IMR-90 (cell line): ENCODE data around the gene DIAPH2. TPM values are rescaled to one million over a fixed set of nuclear protein-coding genes. Genes with fewer than 3 reads are reported as not detected.
A peak's percentile ranks its signal among the peaks of the same experiment; 100 is the strongest.

Source experiments
- ATAC-seq: fragments of 200-7000 bp; cut with Tn5 transposase; 2 replicates; pipeline ENCODE4 v1.9.1; 2020; ENCODE audit warnings: low read depth, mild to moderate bottlenecking, moderate library complexity
- BruUV-seq: library from RNA; stranded (reverse); fragments of 400-500 nt; replicated peaks from 2 replicates; lab custom pipeline; 2021; lab: Mats Ljungman, UMichigan
- CTCF ChIA-PET: fragments of 300-600 bp; formaldehyde crosslinking; extraction: SDS; loops from one replicate; lab custom pipeline; 2021; ENCODE audit warnings: antibody characterized with exemption; lab: Yijun Ruan, JAX
- POLR2A ChIA-PET: fragments of 300-600 bp; sonication (Branson Sonifier 250); formaldehyde crosslinking; loops from one replicate; lab custom pipeline; 2022; ENCODE audit warnings: antibody characterized with exemption; ENCODE audit not compliant: unreplicated experiment; lab: Charles Lee
- DNase-seq: peaks from one replicate; pipeline ENCODE4 v3.0.0; 2013
- H2AFZ ChIP-seq: replicated peaks from 2 replicates; pipeline ENCODE3; 2013; ENCODE audit warnings: low read length, mild to moderate bottlenecking; ENCODE audit not compliant: poor library complexity
- H2AK5ac ChIP-seq: 2 replicates; pipeline ENCODE4 v1.6.1; 2013; ENCODE audit warnings: low read depth, low read length, inconsistent platforms
- H2AK9ac ChIP-seq: replicated peaks from 2 replicates; pipeline ENCODE3; 2013; ENCODE audit warnings: mild to moderate bottlenecking, low read depth, low read length, moderate library complexity; ENCODE audit not compliant: poor library complexity
- H2BK120ac ChIP-seq: 2 replicates; pipeline ENCODE4 v1.6.1; 2013; ENCODE audit warnings: low read depth, low read length, inconsistent platforms
- H2BK15ac ChIP-seq: 3 replicates; pipeline ENCODE4 v1.6.1; 2013; ENCODE audit warnings: low read depth, low read length, inconsistent platforms
- H2BK20ac ChIP-seq: 2 replicates; pipeline ENCODE4 v1.6.1; 2013; ENCODE audit warnings: low read depth, mild to moderate bottlenecking, inconsistent platforms, low read length, moderate library complexity
- H2BK5ac ChIP-seq: 2 replicates; pipeline ENCODE4 v1.6.1; 2013; ENCODE audit warnings: mild to moderate bottlenecking, low read depth, low read length, inconsistent platforms; ENCODE audit not compliant: poor library complexity, severe bottlenecking
- H3K14ac ChIP-seq: replicated peaks from 2 replicates; pipeline ENCODE4 v1.6.1; 2013; ENCODE audit warnings: low read depth, low read length, inconsistent platforms
- H3K18ac ChIP-seq: 2 replicates; pipeline ENCODE4 v1.6.1; 2013; ENCODE audit warnings: low read depth, low read length, control low read depth
- H3K23ac ChIP-seq: 2 replicates; pipeline ENCODE4 v1.6.1; 2013; ENCODE audit warnings: low read depth, low read length, inconsistent platforms
- H3K27ac ChIP-seq: 2 replicates; pipeline ENCODE4 v1.5.1; 2013; ENCODE audit warnings: mild to moderate bottlenecking, control low read depth, low read length; ENCODE audit not compliant: insufficient read depth
- H3K27me3 ChIP-seq: 2 replicates; pipeline ENCODE4 v1.6.1; 2013; ENCODE audit warnings: low read length; ENCODE audit not compliant: control insufficient read depth, insufficient read depth
- H3K36me3 ChIP-seq: 2 replicates; pipeline ENCODE4 v1.6.1; 2013; ENCODE audit warnings: low read length, mixed read lengths; ENCODE audit not compliant: control insufficient read depth, insufficient read depth
- H3K4ac ChIP-seq: 2 replicates; pipeline ENCODE4 v1.6.1; 2013; ENCODE audit warnings: low read depth, low read length, inconsistent platforms
- H3K4me1 ChIP-seq: 2 replicates; pipeline ENCODE4 v1.6.1; 2013; ENCODE audit warnings: low read length, mixed read lengths; ENCODE audit not compliant: control insufficient read depth, insufficient read depth
- H3K4me2 ChIP-seq: 2 replicates; pipeline ENCODE4 v1.6.1; 2013; ENCODE audit warnings: low read depth, mild to moderate bottlenecking, control low read depth, low read length, moderate library complexity
- H3K4me3 ChIP-seq: 2 replicates; pipeline ENCODE4 v1.5.1; 2013; ENCODE audit warnings: low read depth, mild to moderate bottlenecking, control low read depth, low read length, moderate library complexity; ENCODE audit not compliant: insufficient read depth
- H3K56ac ChIP-seq: 2 replicates; pipeline ENCODE4 v1.6.1; 2013; ENCODE audit warnings: low read length, inconsistent platforms; ENCODE audit not compliant: insufficient read depth; ENCODE audit errors: extremely low read depth
- H3K79me1 ChIP-seq, 2 experiments: 2 replicates each; pipeline ENCODE4 v1.6.1; 2013; ENCODE audit warnings: low read length in 2 of 2, inconsistent platforms in 1 of 2, low read depth in 1 of 2
- H3K9ac ChIP-seq: 2 replicates; pipeline ENCODE4 v1.6.1; 2013; ENCODE audit warnings: low read depth, low read length, control low read depth
- H3K9me1 ChIP-seq: 2 replicates; pipeline ENCODE4 v1.6.1; 2013; ENCODE audit warnings: low read length, inconsistent platforms; ENCODE audit not compliant: insufficient read depth
- H3K9me3 ChIP-seq: 2 replicates; pipeline ENCODE4 v1.6.1; 2013; ENCODE audit warnings: low read length; ENCODE audit not compliant: control insufficient read depth, insufficient read depth
- H4K20me1 ChIP-seq: 2 replicates; pipeline ENCODE4 v1.6.1; 2013; ENCODE audit warnings: low read length, inconsistent platforms; ENCODE audit not compliant: insufficient read depth
- H4K5ac ChIP-seq: 2 replicates; pipeline ENCODE4 v1.6.1; 2013; ENCODE audit warnings: mild to moderate bottlenecking, low read depth, low read length, control low read depth
- H4K8ac ChIP-seq, 2 experiments: 2 replicates each; pipeline ENCODE4 v1.6.1; 2013; ENCODE audit warnings: low read depth in 2 of 2, low read length in 2 of 2, control low read depth in 1 of 2, inconsistent platforms in 1 of 2
- H4K91ac ChIP-seq: 2 replicates; pipeline ENCODE4 v1.6.1; 2013; ENCODE audit warnings: low read depth, low read length, inconsistent platforms; ENCODE audit not compliant: insufficient read depth
- BHLHE40 ChIP-seq: fragments of 150-350 bp; IDR thresholded peaks from 2 replicates; pipeline ENCODE4 v1.6.1; 2016; ENCODE audit warnings: mild to moderate bottlenecking, low read depth, low read length
- CEBPB ChIP-seq: IDR thresholded peaks from 2 replicates; pipeline ENCODE4 v1.6.1; 2012; ENCODE audit warnings: low read depth, low read length, improper control_type of control experiment
- FOS ChIP-seq: fragments of 150-350 bp; IDR thresholded peaks from 2 replicates; pipeline ENCODE4 v1.6.1; 2016; ENCODE audit warnings: low read depth, low read length
- MAZ ChIP-seq: IDR thresholded peaks from 2 replicates; pipeline ENCODE4 v1.6.1; 2012; ENCODE audit warnings: low read depth, mild to moderate bottlenecking, low read length, improper control_type of control experiment, moderate library complexity, borderline replicate concordance
- MXI1 ChIP-seq: IDR thresholded peaks from 2 replicates; pipeline ENCODE4 v1.6.1; 2012; ENCODE audit warnings: low read depth, mild to moderate bottlenecking, low read length, moderate library complexity, borderline replicate concordance
- RAD21 ChIP-seq: IDR thresholded peaks from 2 replicates; pipeline ENCODE4 v1.6.1; 2012; ENCODE audit warnings: low read length, improper control_type of control experiment
- WGBS, 2 experiments: methylation state at CpG; one replicate each; pipeline versions ENCODE4 v1.1.5 to v1.1.7; 2013; ENCODE audit warnings: missing lambda C conversion rate in 2 of 2; ENCODE audit not compliant: insufficient read length in 1 of 2; ENCODE audit errors: extremely low coverage in 2 of 2; 5-methylcytosine and 5-hydroxymethylcytosine counted together
- dilution Hi-C: fragments of 300-500 bp; cut with HindIII; formaldehyde crosslinking; loops from one replicate; pipeline ENCODE4 v1.14.3; 2018; ENCODE audit warnings: low sequenced_read_pairs; ENCODE audit not compliant: unreplicated experiment
- in situ Hi-C: fragments of 300-500 bp; cut with MboI; formaldehyde crosslinking; loops from 3 replicates; pipeline ENCODE4 v1.14.3; 2019; ENCODE audit warnings: low sequenced_read_pairs, inconsistent platforms, mixed read lengths
- intact Hi-C: fragments of 100-400 bp; cut with micrococcal nuclease; formaldehyde crosslinking; loops from 2 replicates; pipeline ENCODE4 v1.10.0; 2022
- polyA plus RNA-seq, 3 experiments: library from polyadenylated mRNA; depleted of rRNA; stranded (reverse); fragments of >200 nt; gene quantifications; 2 replicates each; pipeline ENCODE4 v1.2.3, GENCODE V29; 2012; ENCODE audit warnings: low replicate concordance in 1 of 3
- total RNA-seq: library from RNA; depleted of rRNA; stranded (reverse); fragments of >200 nt; gene quantifications from 2 replicates; pipeline ENCODE4 v1.2.3, GENCODE V29; 2012

The DIAPH2 gene
- total and polyA plus RNA-seq, 2 of the 4 experiments (the other 2 are of a cell fraction) = 3.6 to 19.9 TPM

GRCh38 chrX:96987228-96987627, 302.6 kb downstream of the DIAPH2 start:
- H3K4ac ChIP-seq = no peak overlapping the region
- H3K27me3 ChIP-seq = no peaks in the 10 kb centered on the region
- H3K18ac ChIP-seq = no peak overlapping the region
- H4K5ac ChIP-seq = no peak overlapping the region
- ATAC-seq (peak; percentile 77), DNase-seq (peak; percentile 75)
- BruUV-seq = no TSS peak
- H2BK5ac ChIP-seq = peak overlapping the region; percentile 13
- H3K36me3 ChIP-seq = no peaks in the 10 kb centered on the region
- no peak overlapping the region for H3K4me2 ChIP-seq
- H3K27ac ChIP-seq = no peak overlapping the region
- no CpG with 5 or more reads among the region's 1 CpG for WGBS, 2 experiments
- H3K14ac ChIP-seq = no peak overlapping the region
- H3K9me1 ChIP-seq = no peaks in the 10 kb centered on the region
- H4K8ac ChIP-seq = no peak overlapping the region; a peak in 1 of 4 replicates
- intact Hi-C loops (no loop called here), dilution Hi-C loops (no loop called here), in situ Hi-C loops (no loop called here)
- no peak overlapping the region for H3K23ac ChIP-seq
- H2BK120ac ChIP-seq = no peak overlapping the region
- no peak overlapping the region for H3K4me3 ChIP-seq
- TF ChIP-seq MXI1 (no peak), FOS (no peak), CEBPB (peak; percentile 25; the same call in 1 of the 2 replicates), RAD21 (no peak), MAZ (no peak), BHLHE40 (no peak)
- no peaks in the 10 kb centered on the region for H4K20me1 ChIP-seq
- no peak overlapping the region for H2AFZ ChIP-seq
- ChIA-PET POLR2A (no interaction called here), CTCF (no interaction called here)
- no peak overlapping the region for H2AK5ac ChIP-seq
- no peaks in the 10 kb centered on the region for H3K4me1 ChIP-seq
- no peak overlapping the region for H3K9ac ChIP-seq
- no peaks in the 10 kb centered on the region for H3K79me1 ChIP-seq
- no peak overlapping the region for H3K56ac ChIP-seq
- no peak overlapping the region for H2BK15ac ChIP-seq
- H2AK9ac ChIP-seq = no peak overlapping the region
- H4K91ac ChIP-seq = no peak overlapping the region
- H3K9me3 ChIP-seq = no peaks in the 10 kb centered on the region
- no peak overlapping the region for H2BK20ac ChIP-seq
